DOHH2 (cell line): ENCODE results near the gene LMO2.
"Not testable (repeated sequence)": the region's sequence is repeated elsewhere in the genome, so short reads cannot be mapped to it uniquely, and the experiment has no call there.

ENCODE experiments used
- CTCF ChIP-seq: fragments of 200-600 bp; sonication (generic); IDR thresholded peaks from one replicate; pipeline ENCODE4 v1.5.1; 2014; ENCODE audit warnings: antibody characterized with exemption, mild to moderate bottlenecking, low read depth, low read length; ENCODE audit not compliant: poor library complexity, severe bottlenecking
- EZH2phosphoT487 ChIP-seq: fragments of 200-600 bp; sonication (generic); IDR thresholded peaks from 2 replicates; pipeline ENCODE4 v1.6.1; 2017; ENCODE audit warnings: borderline replicate concordance, mild to moderate bottlenecking, antibody characterized with exemption, low read length, moderate library complexity, mixed read lengths

GRCh38 chr11:33838234-33838633, 53.6 kb downstream of the LMO2 start:
- TF ChIP-seq CTCF, EZH2phosphoT487: not testable (repeated sequence)
